ENCODE measurements around the gene GALR3. TPM values are rescaled to one million over a fixed set of nuclear protein-coding genes. Genes with fewer than 3 reads are reported as not detected.

Gene GALR3
- total RNA-seq, 2 donors from 2014 or later = 0.85 TPM; not detected in 1

DNA sequence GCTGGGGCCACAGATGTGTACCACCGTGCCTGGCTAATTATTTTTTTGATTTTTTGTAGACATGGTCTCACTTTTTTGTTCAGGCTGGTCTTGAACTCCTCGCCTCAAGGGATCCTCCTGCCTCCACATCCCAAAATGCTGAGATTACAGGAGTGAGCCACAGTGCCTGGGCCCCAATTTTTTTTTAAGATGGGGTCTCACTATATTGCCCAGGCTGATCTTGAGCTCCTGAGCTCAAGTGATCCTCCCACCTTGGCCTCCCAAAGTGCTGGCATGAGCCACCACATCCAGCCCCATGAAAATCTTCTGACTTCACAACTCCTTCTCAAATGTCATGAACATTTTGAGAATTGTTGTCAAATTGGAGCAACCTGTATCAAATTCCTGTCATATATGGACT, 23.3 kb downstream of the GALR3 start:
- TF ChIP-seq, protein P1, sequence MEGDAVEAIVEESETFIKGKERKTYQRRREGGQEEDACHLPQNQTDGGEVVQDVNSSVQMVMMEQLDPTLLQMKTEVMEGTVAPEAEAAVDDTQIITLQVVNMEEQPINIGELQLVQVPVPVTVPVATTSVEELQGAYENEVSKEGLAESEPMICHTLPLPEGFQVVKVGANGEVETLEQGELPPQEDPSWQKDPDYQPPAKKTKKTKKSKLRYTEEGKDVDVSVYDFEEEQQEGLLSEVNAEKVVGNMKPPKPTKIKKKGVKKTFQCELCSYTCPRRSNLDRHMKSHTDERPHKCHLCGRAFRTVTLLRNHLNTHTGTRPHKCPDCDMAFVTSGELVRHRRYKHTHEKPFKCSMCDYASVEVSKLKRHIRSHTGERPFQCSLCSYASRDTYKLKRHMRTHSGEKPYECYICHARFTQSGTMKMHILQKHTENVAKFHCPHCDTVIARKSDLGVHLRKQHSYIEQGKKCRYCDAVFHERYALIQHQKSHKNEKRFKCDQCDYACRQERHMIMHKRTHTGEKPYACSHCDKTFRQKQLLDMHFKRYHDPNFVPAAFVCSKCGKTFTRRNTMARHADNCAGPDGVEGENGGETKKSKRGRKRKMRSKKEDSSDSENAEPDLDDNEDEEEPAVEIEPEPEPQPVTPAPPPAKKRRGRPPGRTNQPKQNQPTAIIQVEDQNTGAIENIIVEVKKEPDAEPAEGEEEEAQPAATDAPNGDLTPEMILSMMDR (IDR thresholded peaks at IDR 0.05) = no peak
- TF ChIP-seq POLR2A (IDR thresholded peaks at IDR 0.05) (no peak), POLR2AphosphoS5 (IDR thresholded peaks at IDR 0.05) (no peak)

DNA sequence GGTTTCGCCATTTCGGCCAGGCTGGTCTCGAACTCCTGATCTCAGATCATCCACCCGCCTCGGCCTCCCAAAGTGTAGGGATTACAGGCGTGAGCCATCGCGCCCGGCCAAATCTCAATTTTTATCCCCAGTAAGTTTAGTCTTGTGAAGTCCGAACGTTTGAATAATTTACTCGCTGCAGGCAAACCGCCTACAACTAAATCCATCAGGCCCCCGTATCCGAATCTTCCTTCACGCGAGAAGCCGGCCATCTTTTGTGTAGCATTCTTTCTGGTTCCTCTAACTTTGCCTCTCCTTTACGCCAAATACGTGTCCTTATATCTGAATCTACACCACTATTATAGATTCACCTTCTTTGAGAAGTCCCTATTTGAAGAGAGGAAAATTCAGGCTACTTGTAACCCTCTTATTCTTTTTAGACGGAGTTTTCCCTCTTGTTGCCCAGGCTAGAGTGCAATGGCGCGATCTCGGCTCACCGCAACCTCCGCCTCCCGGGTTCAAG, 25.5 kb downstream of the GALR3 start:
- H3K4me1 ChIP-seq (replicated peaks) = peaks cover 9% of the 10 kb centered on the region
- TF ChIP-seq POLR2AphosphoS5 (IDR thresholded peaks at IDR 0.05) (no peak), POLR2A (IDR thresholded peaks at IDR 0.05) (no peak)
- TF ChIP-seq, protein P1 (IDR thresholded peaks at IDR 0.05) = no peak
- H3K4me3 ChIP-seq = peak overlapping the region; percentile 64 to 84
- DNase-seq (ENCODE audit: low spot score) = no peak
- no peaks in the 10 kb centered on the region for H3K27me3 ChIP-seq (replicated peaks; ENCODE audit: insufficient read depth)
- H3K36me3 ChIP-seq = peaks cover 0 to 2% of the 10 kb centered on the region in 2 donors
- no peaks in the 10 kb centered on the region for H3K9me3 ChIP-seq
- intact Hi-C loops (cut with DNase I) = no loop called here
- WGBS = 22% methylated on average over 27 of the region's 27 CpGs
- peak overlapping the region; percentile 81 to 93 for H3K27ac ChIP-seq

More for the DNA sequence above, 23.3 kb downstream of the GALR3 start:
- no peak for DNase-seq (ENCODE audit: low spot score)
- Histone ChIP-seq H3K4me3 (no peak overlapping the region), H3K4me1 (replicated peaks) (peaks cover 9% of the 10 kb centered on the region), H3K27ac (no peak overlapping the region), H3K9me3 (no peaks in the 10 kb centered on the region), H3K36me3 (no peaks in the 10 kb centered on the region), H3K27me3 (replicated peaks; ENCODE audit: insufficient read depth) (no peaks in the 10 kb centered on the region)
- intact Hi-C loops (cut with DNase I) = no loop called here
- WGBS = 97% methylated on average over 2 of the region's 2 CpGs

DNA sequence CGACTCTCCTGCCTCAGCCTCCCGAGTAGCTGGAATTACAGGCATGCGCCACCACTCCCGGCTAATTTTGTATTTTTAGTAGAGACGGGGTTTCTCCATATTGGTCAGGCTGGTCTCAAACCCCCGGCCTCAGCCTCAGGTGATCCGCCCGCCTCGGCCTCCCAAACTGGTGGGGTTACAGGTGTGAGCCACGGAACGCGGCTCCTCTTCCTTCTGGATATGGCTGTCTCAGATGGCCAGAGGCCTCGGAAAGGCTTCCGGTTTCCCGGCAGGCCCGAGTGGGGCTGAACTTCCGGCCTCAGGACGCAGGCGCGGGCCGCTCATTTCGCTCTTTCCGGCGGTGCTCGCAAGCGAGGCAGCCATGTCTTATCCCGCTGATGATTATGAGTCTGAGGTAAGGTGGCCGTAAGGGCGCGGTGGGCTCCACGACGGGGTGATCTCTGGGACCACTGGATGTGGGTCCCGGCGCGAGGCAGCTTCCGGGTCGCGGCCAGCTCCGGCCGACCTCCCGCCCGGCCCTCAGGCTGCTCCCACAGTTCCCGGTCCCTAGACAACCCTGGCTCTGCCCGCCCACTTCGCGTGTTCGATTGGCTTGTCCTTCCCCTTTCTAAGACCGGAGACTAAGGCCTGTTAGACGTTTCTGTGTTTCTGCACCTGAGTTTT, 26.0 kb downstream of the GALR3 start, which contains the start of gene EIF3L:
Gene EIF3L, plus strand, starts transcription at position 331 of the 663 bp plus-strand sequence. Its CDS starts 31 bp downstream, at position 362.
- peak within 1 kb of the TSS; percentile 81 to 93 for H3K27ac ChIP-seq
- H3K4me3 ChIP-seq = peak within 1 kb of the TSS; percentile 64 to 84
- peaks cover 0 to 2% of the 10 kb centered on the region in 2 donors for H3K36me3 ChIP-seq
- peaks cover 9% of the 10 kb centered on the region for H3K4me1 ChIP-seq (replicated peaks)
- WGBS = under 1% methylated on average over 49 of the region's 49 CpGs
- TF ChIP-seq, protein P1 (IDR thresholded peaks at IDR 0.05) = peak in 1 of 4 experiments; percentile 31
- peak; percentile 82 for TF ChIP-seq POLR2A (IDR thresholded peaks at IDR 0.05)
- peak; percentile 100 for TF ChIP-seq POLR2AphosphoS5 (IDR thresholded peaks at IDR 0.05)
- no peaks in the 10 kb centered on the region for H3K27me3 ChIP-seq (replicated peaks; ENCODE audit: insufficient read depth)
- DNase-seq (ENCODE audit: low spot score) = peak; percentile 91
- intact Hi-C loops (cut with DNase I) = no loop called here
- no peaks in the 10 kb centered on the region for H3K9me3 ChIP-seq

DNA sequence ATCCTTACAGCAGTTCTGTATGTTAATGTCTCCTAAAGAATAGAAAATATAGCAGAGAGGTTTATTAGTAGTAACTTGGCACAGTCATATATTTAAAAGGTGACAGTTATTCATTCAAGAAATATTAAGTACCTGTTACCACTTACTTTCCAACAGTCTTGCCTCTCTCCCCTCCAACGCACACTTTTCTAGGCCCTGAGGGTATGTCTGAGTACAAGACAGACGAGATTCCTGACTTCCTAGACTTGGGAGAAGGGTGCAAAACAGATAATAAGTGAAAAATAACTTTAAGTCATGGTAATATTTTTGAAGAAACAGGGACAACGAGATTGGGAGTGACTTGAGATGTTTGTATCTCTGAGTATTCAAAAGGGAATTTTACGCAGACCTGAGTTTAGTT, 27.6 kb downstream of the GALR3 start:
- peaks cover 9% of the 10 kb centered on the region for H3K4me1 ChIP-seq (replicated peaks)
- WGBS = 75% methylated on average over 4 of the region's 4 CpGs
- intact Hi-C loops (cut with DNase I) = no loop called here
- no peak overlapping the region for H3K4me3 ChIP-seq
- no peaks in the 10 kb centered on the region for H3K9me3 ChIP-seq
- no peaks in the 10 kb centered on the region for H3K27me3 ChIP-seq (replicated peaks; ENCODE audit: insufficient read depth)
- no peak overlapping the region for H3K27ac ChIP-seq
- peaks cover 0 to 2% of the 10 kb centered on the region in 2 donors for H3K36me3 ChIP-seq
- TF ChIP-seq POLR2AphosphoS5 (IDR thresholded peaks at IDR 0.05) = no peak
- DNase-seq (ENCODE audit: low spot score) = no peak

DNA sequence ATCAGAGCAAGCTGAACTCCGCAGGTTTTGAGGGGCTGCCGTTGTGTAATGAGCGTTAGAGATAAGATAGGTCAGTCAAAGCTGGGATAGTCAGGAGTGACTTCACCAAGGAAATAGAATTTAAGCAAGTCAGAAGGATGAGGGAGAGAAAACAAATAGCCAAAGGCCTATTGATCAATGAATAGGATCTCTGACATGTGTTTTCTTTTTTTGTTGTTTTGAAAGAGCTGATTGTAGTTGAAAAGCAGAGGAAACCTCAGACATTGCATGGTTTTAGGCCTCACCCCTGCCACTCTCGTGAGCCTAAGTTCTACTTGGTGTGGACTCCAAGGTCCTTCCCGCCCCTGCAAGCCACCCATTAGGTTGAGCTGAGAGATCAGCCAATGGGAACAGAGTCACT, 29.2 kb downstream of the GALR3 start:
- TF ChIP-seq POLR2AphosphoS5 (IDR thresholded peaks at IDR 0.05) = no peak
- TF ChIP-seq, protein P1 (IDR thresholded peaks at IDR 0.05) = no peak
- TF ChIP-seq POLR2A (IDR thresholded peaks at IDR 0.05) = no peak
- intact Hi-C loops (cut with DNase I) = no loop called here

More for the DNA sequence above, 29.2 kb downstream of the GALR3 start:
- H3K27me3 ChIP-seq (replicated peaks; ENCODE audit: insufficient read depth) = no peaks in the 10 kb centered on the region
- peaks cover 2 to 3% of the 10 kb centered on the region in 2 donors for H3K36me3 ChIP-seq
- H3K9me3 ChIP-seq = no peaks in the 10 kb centered on the region
- WGBS = 86% methylated on average over 5 of the region's 5 CpGs
- no peak for DNase-seq (ENCODE audit: low spot score)
- no peak overlapping the region for H3K27ac ChIP-seq
- no peak overlapping the region for H3K4me3 ChIP-seq
- H3K4me1 ChIP-seq (replicated peaks) = peaks cover 9% of the 10 kb centered on the region
